Measurements from ENCODE around the gene CST9.
"Not testable (repeated sequence)": the region's sequence is repeated elsewhere in the genome, so short reads cannot be mapped to it uniquely, and the experiment has no call there.

Gene CST9

DNA sequence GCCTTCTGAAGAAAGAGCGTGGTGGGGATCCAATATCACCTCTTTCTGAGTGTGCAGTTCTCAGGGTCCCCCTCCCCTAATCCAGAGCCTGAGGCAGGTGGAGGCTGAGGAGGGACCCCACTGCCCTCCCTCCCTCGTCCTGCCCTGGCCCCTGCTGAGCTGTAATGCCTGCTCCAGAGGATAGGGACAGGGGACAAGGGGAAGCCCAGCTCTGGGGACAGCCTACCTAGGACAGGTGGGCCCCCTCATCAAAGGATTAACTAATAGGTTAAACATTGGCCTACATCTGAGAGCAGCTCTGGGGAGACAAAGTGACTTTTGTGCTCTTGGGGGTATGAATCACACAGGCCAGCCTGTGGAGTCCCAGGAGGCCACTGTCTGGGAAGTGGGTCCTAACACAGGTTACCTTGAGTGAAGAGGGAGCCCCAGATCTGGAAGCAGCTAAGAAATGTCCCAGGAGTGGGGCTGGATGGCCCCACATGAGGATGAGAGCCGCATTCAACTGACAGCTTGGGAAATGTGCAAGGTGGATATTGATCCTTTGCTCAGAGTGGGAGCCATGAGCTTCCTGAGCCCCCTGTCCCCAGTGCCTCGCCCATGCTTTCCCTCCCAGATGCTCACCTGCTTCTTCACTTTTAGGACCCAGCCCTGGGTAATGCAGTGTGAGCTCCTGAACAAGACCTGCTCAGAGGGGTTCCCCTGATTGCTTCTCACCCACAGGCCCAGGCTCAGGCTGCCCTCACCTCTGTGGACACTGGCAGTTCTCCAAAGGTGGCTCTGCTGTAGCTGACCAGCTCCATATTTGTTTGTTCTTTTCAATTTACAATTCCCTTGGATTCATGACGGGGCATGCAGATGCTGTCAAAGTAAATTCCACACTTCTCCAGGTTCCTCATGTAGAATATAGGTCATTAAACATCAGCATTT lies 19.6 kb downstream of the CST9 start:
- no peak for DNase-seq

GRCh38 chr20:23585449-23585807 lies 20.3 kb downstream of the CST9 start:
- DNase-seq: no peak

GRCh38 chr20:23584434-23585199 lies 21.1 kb downstream of the CST9 start:
- DNase-seq: no peak

GRCh38 chr20:23583526-23583925 lies 22.2 kb downstream of the CST9 start:
- DNase-seq: no peak

DNA sequence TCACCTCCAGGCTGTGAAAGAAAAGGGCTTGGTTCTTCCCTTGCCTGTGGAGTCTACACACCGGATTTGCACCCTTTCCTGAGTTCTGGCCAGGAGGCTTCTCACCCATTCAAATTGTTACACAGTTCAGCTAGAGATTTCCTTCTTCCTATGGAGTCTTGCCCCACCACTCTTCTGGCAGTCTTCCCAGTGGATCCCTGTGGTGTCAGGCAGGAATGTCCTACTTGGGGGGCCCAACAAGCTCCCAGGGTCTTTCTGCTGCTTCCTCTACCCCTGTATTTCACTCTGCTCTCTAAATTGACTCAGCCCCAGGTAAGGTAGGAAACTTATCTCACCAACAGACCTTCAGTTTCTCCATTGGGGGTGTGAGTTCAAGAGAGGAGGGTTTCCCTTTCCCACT lies 23.4 kb downstream of the CST9 start:
- no peak for DNase-seq

GRCh38 chr20:23581833-23582232 lies 23.9 kb downstream of the CST9 start:
- DNase-seq: not testable (repeated sequence)

- DNase-seq: no peak
Observed at GRCh38 chr20:23574977-23575376, 30.7 kb downstream of the CST9 start.

DNA sequence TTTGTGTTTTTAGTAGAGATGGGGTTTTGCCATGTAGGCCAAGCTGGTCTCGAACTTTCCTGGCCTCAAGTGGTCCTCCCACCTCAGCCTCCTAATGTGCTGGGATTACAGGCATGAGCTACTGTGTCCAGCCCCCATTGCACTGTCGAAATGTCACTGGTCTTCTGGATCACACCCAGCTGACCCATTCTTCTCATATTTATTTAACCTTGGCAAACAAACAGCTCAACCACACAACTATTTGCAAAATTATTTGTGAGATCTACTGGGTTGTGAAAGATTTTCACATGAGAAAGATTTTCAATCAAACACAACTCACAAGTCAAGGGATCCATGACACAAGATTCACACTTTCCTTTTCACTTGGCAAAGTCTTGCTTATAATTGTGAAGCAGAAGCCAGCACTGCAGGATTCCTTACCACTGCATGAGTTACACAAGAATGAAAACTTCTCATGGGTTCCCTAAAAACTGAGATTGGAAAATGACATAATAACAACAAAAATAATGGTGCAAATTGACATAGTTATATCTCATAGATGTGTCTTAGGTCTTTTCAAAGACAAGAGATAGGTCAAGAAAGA lies 35.4 kb downstream of the CST9 start:
- DNase-seq: no peak

- no peak for DNase-seq
Observed at GRCh38 chr20:23569570-23569969, 36.1 kb downstream of the CST9 start.

- no peak for DNase-seq
Observed at GRCh38 chr20:23568971-23569330, 36.8 kb downstream of the CST9 start.

DNA sequence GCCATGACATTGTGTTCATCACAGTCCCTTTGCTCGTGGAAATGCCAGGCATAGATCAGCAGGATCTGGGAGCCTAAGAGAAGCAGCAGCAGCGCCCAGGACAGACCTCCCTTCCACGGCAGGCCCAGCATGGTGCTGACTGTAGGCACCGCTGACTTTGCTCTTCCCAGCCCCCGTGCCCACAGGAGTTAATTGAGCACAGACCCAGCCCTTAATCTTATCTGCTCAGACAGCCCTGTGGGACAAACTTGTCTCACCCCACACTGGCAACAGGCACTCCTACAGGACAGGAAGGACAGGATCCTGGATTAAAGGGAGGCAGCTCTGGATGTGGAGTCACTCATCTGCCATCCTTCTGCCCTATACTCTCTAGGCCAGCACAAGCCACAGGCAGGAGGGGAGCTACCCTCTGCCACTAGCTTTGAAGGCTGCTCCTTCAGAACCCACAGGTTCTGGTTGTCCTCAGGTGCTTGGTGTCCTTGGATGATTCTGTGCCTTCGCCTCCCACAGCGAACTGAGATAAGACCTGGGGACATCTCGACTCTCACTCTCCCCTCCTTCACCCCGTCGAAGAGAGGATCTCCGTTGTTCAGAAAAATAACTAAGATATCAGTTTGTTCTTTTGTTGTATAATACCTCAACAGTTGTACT lies 37.3 kb downstream of the CST9 start, which contains the start of gene CST9L:
Gene CST9L (minus strand): TSS at position 165 of the 651 bp plus-strand sequence. CDS start 34 bp downstream, at position 131.
- DNase-seq: no peak

- no peak for DNase-seq
Observed at GRCh38 chr20:23566199-23566932, 39.4 kb downstream of the CST9 start.

DNA sequence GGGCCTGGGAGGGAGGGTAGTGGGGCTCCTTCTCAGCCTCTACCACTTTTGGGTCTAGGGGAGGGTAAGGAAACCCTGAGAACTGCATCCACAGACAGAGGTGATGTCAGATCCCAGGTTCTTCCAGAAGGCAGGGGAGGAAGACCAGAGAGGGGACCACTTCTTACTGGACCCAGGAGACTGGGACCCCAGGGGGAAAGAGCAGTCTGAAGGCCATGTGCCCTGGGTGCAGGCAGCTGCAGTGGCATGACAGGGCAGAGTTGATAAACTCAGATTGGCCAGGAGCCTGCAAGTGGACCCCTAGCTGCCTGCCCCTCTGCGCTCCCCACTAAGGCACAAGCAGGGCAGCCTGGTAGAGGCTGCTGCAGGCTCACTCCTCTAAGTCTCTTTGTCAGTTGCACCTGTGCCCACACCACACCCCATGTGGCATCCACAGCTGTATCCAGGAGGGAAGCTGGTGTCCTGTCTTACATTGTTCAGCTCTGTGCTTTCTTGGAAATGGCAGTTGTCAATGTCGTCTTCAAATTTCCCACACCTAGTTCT lies 40.1 kb downstream of the CST9 start:
- DNase-seq: no peak

- DNase-seq: no peak
Observed at GRCh38 chr20:23564927-23565326, 40.8 kb downstream of the CST9 start.

DNA sequence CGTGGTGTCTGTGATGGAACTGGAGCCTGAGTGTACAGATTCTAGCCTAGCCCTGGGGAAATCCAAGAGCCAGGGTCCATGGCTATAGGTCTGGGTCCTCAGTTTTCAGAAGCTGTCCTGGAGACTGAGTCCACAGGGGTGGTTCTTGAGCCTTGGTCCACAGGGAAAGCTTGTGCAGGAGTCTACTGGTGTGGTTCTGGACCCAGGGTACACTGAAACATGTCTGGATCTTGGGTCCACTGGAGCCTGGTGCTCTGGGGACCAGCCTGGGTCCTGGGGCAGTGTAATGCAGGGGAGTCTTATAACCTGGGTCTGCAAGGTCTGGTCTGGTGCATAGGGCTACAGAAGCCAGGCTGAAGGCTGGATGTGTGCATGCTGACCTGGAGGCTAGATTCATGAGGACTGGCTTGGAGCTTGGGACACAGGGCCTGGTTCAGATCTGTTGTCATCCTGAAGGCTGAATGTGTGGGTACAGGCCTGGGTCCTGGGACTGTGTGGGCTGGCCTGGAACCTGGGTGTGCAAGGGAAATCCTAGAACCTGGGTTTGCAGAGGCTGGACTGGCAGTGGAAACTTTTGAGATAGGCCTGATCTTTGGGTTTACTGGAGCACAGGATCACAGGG lies 42.9 kb downstream of the CST9 start:
- DNase-seq: no peak

- DNase-seq: no peak
Observed at GRCh38 chr20:23554401-23554800, 51.3 kb downstream of the CST9 start.

All from NCI-H446 treated with DMSO at 0.1 percent for 48 hours (cell line).